Spleen (tissue), 11 donors: Measurements from ENCODE around the gene PNMA8A. TPM values are rescaled to one million over a fixed set of nuclear protein-coding genes. Genes with fewer than 3 reads are reported as not detected.

Source experiments
- DNase-seq: peaks from one replicate; pipeline ENCODE4 v3.0.0-alpha.2; 2020
- H3K27ac ChIP-seq, 8 donors: fragments of 200-600 bp; sonication (generic) in 7 of 8; 1 replicate in 4 of 8; 2 replicates in 4 of 8; pipeline versions ENCODE4 v1.5.0 to v1.8.0; 2016 to 2021; ENCODE audit warnings: inconsistent platforms in 4 of 8, mild to moderate bottlenecking in 4 of 8, moderate library complexity in 1 of 8
- H3K27me3 ChIP-seq, 7 donors: fragments of 200-600 bp; sonication (generic) in 6 of 7; replicated peaks in 1 of 7; 1 replicate in 4 of 7; 2 replicates in 3 of 7; pipeline versions ENCODE4 v1.5.0 to v1.8.0; 2016 to 2021; ENCODE audit warnings: inconsistent platforms in 3 of 7, mild to moderate bottlenecking in 1 of 7
- H3K36me3 ChIP-seq, 6 donors: fragments of 200-600 bp; sonication (generic) in 5 of 6; 1 replicate in 4 of 6; 2 replicates in 2 of 6; pipeline versions ENCODE4 v1.5.0 to v1.8.0; 2016 to 2021; ENCODE audit warnings: inconsistent platforms in 2 of 6
- H3K4me1 ChIP-seq, 6 donors: fragments of 200-600 bp; sonication (generic) in 5 of 6; 1 replicate in 3 of 6; 2 replicates in 3 of 6; pipeline versions ENCODE4 v1.5.0 to v1.8.0; 2016 to 2021; ENCODE audit warnings: inconsistent platforms in 3 of 6
- H3K4me3 ChIP-seq, 8 donors: fragments of 200-600 bp; sonication (generic) in 7 of 8; 1 replicate in 4 of 8; 2 replicates in 4 of 8; pipeline versions ENCODE4 v1.5.0 to v1.8.0; 2016 to 2021; ENCODE audit warnings: inconsistent platforms in 4 of 8, mild to moderate bottlenecking in 4 of 8, moderate library complexity in 2 of 8
- H3K9me3 ChIP-seq, 8 donors: fragments of 200-600 bp; sonication (generic) in 7 of 8; 1 replicate in 4 of 8; 2 replicates in 4 of 8; pipeline versions ENCODE4 v1.5.0 to v1.8.0; 2016 to 2021; ENCODE audit warnings: inconsistent platforms in 4 of 8
- CTCF ChIP-seq, 11 experiments: fragments of 200-600 bp in 7 of 11; fragments of 450-650 bp in 4 of 11; sonication (generic) in 4 of 11; IDR thresholded peaks in 8 of 11; conservative IDR thresholded peaks in 3 of 11; 1 replicate in 7 of 11; 2 replicates in 4 of 11; pipeline versions ENCODE4 v1.4.0 to v1.8.0; 2016 to 2021; ENCODE audit warnings: antibody characterized with exemption in 11 of 11, inconsistent platforms in 4 of 11, mild to moderate bottlenecking in 1 of 11
- POLR2A ChIP-seq, 3 donors: fragments of 450-650 bp; IDR thresholded peaks; one replicate each; pipeline ENCODE4 v1.5.1; 2017; ENCODE audit warnings: antibody characterized with exemption in 3 of 3, mild to moderate bottlenecking in 1 of 3
- POLR2AphosphoS5 ChIP-seq, 3 donors: sonication (generic); formaldehyde crosslinking; IDR thresholded peaks; one replicate each; pipeline ENCODE4 v1.5.1; 2017; ENCODE audit warnings: antibody characterized with exemption in 3 of 3
- WGBS, 5 donors: extraction: QIAGEN DNeasy Blood & Tissue Kit in 3 of 5; methylation state at CpG; one replicate each; pipeline versions ENCODE4 v1.1.5 to v1.1.7; 2013 to 2018; 5-methylcytosine and 5-hydroxymethylcytosine counted together
- intact Hi-C: fragments of 100-400 bp; cut with DNase I; formaldehyde crosslinking; loops from one replicate; pipeline ENCODE4 v1.15.0; 2023; ENCODE audit warnings: low total_unique reads
- polyA plus RNA-seq, 3 donors: library from polyadenylated mRNA; stranded (reverse); fragments of 200-250 nt; gene quantifications; one replicate each; pipeline ENCODE4 v1.2.1, GENCODE V29; 2013
- total RNA-seq, 7 donors: library from RNA; depleted of rRNA in 3 of 7; stranded (reverse); fragments of >200 nt in 3 of 7; fragmentation: NEBNext Ultra II Directional in 4 of 7; extraction: Animal tissue kit (Norgen Biotek cat#: 25700) in 4 of 7; gene quantifications; one replicate each; pipeline versions ENCODE4 v1.1.0 to v1.2.1, GENCODE V29; 2016 to 2021
- donor health status: healthy with polysubstance abuse.
- donor health status: DM: no; HTN: no; CAD: no; lungs with moderate emphysema.
- donor health status: DM: no; HTN: no; CAD: no.
- donor health status: Bipolar disorder and iron deficiency.
- donor health status: healthy.
- donor health status: DM: no; HTN: no; CAD: no.
- donor health status: DM: yes; HTN: yes; CAD: no.

PNMA8A gene
- total and polyA plus RNA-seq, 10 donors: 0.13 to 2.7 (median 1.2) TPM

DNA sequence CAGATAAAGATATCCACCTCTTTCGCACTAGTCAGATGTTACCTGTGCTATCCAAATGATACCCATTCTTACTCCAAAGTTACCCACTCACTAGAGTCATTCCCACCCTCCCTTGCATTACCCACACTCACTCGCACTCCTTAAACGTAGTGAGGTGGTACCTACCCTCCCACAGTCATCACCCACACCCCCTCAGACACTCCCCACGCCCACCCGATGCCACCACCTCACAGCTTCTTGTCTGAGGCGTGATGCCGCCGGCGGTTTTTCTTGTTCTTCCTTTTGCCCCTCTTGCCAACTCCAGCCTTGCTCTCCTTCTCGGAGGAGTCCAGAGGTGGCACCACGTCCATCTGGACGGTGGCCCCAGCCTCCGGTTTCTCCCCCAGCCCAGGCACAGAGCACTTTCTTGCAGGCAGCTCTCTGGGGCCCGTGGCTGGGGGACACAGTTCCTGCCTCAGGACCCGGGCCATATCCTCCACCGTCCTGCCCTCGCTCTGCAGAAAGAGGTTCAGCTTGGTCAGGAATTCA is 43.8 kb downstream of the PNMA8A start:
- H3K36me3 ChIP-seq: no peaks in the 10 kb centered on the region
- 81 to 89% (median 83%) methylated on average over 16 to 17 of the region's 17 CpGs for WGBS, 5 donors
- H3K9me3 ChIP-seq: no peaks in the 10 kb centered on the region
- no peak for DNase-seq
- H3K4me1 ChIP-seq: peaks cover 4 to 32% (median 18%) of the 10 kb centered on the region in 6 donors
- peaks cover 0 to 94% (median 31%) of the 10 kb centered on the region in 7 donors for H3K27me3 ChIP-seq
- TF ChIP-seq POLR2AphosphoS5 (IDR thresholded peaks at IDR 0.05) (no peak), CTCF (IDR thresholded peaks at IDR 0.05 in 8 of 11, conservative IDR thresholded peaks at IDR 0.05 in 3 of 11) (no peak), POLR2A (IDR thresholded peaks at IDR 0.05) (no peak)
- intact Hi-C loops: no loop called here
- H3K4me3 ChIP-seq: no peak overlapping the region
- no peak overlapping the region for H3K27ac ChIP-seq

- no peak for TF ChIP-seq POLR2A (IDR thresholded peaks at IDR 0.05)
- no peak for TF ChIP-seq POLR2AphosphoS5 (IDR thresholded peaks at IDR 0.05)
- TF ChIP-seq CTCF (IDR thresholded peaks at IDR 0.05 in 8 of 11, conservative IDR thresholded peaks at IDR 0.05 in 3 of 11): no peak
- Histone ChIP-seq H3K27ac (peak overlapping the region in 2 of 8 donors; percentile 17 to 53), H3K4me3 (peak overlapping the region; percentile 18 to 65 (median 41)), H3K9me3 (no peaks in the 10 kb centered on the region), H3K4me1 (peaks cover 4 to 32% (median 18%) of the 10 kb centered on the region in 6 donors), H3K36me3 (no peaks in the 10 kb centered on the region), H3K27me3 (peaks cover 0 to 94% (median 31%) of the 10 kb centered on the region in 7 donors)
- DNase-seq: peak; percentile 79
- intact Hi-C loops: no loop called here
- 1 to 6% (median 2%) methylated on average over 29 to 32 of the region's 32 CpGs for WGBS, 5 donors
Measured at GRCh38 chr19:46426506-46427162, 44.7 kb downstream of the PNMA8A start.

GRCh38 chr19:46426035-46426505 is 45.3 kb downstream of the PNMA8A start:
- Histone ChIP-seq H3K4me1 (peaks cover 4 to 32% (median 18%) of the 10 kb centered on the region in 6 donors), H3K36me3 (no peaks in the 10 kb centered on the region), H3K27me3 (peaks cover 0 to 94% (median 31%) of the 10 kb centered on the region in 7 donors), H3K27ac (peak overlapping the region in 2 of 8 donors; percentile 17 to 53), H3K9me3 (no peaks in the 10 kb centered on the region), H3K4me3 (peak overlapping the region; percentile 18 to 65 (median 41))
- intact Hi-C loops: no loop called here
- 3 to 17% (median 9%) methylated on average over 8 to 10 of the region's 10 CpGs for WGBS, 5 donors
- TF ChIP-seq POLR2A (IDR thresholded peaks at IDR 0.05) (no peak), POLR2AphosphoS5 (IDR thresholded peaks at IDR 0.05) (no peak), CTCF (IDR thresholded peaks at IDR 0.05 in 8 of 11, conservative IDR thresholded peaks at IDR 0.05 in 3 of 11) (no peak)
- DNase-seq: no peak

- intact Hi-C loops: no loop called here
- no peak for DNase-seq
- H3K27ac ChIP-seq: no peak overlapping the region
- H3K9me3 ChIP-seq: no peaks in the 10 kb centered on the region
- H3K36me3 ChIP-seq: no peaks in the 10 kb centered on the region
- H3K4me1 ChIP-seq: peaks cover 4 to 21% (median 11%) of the 10 kb centered on the region in 6 donors
- 56 to 82% (median 76%) methylated on average over 5 of the region's 5 CpGs for WGBS, 5 donors
- peaks cover 0 to 86% (median 24%) of the 10 kb centered on the region in 7 donors for H3K27me3 ChIP-seq
- H3K4me3 ChIP-seq: no peak overlapping the region
- TF ChIP-seq POLR2A (IDR thresholded peaks at IDR 0.05) (no peak), POLR2AphosphoS5 (IDR thresholded peaks at IDR 0.05) (no peak), CTCF (IDR thresholded peaks at IDR 0.05 in 8 of 11, conservative IDR thresholded peaks at IDR 0.05 in 3 of 11) (no peak)
Measured at GRCh38 chr19:46423188-46423587, 48.2 kb downstream of the PNMA8A start.
